AG10803 (cell line): Measurements from ENCODE around the gene IRF4.

Experiments used
- DNase-seq: peaks from one replicate; pipeline ENCODE4 v3.0.0; 2010; ENCODE audit warnings: low read depth
- H3K4me3 ChIP-seq: 2 replicates; pipeline ENCODE4 v1.5.1; 2011; ENCODE audit warnings: mild to moderate bottlenecking, low read length, control low read depth
- CTCF ChIP-seq: conservative IDR thresholded peaks from 2 replicates; pipeline ENCODE4 v1.5.1; 2011; ENCODE audit warnings: mild to moderate bottlenecking, low read length, control low read depth, inconsistent platforms

Gene IRF4

GRCh38 chr6:390914-391558 lies 516 bp upstream of the IRF4 start:
- no peak for TF ChIP-seq CTCF
- H3K4me3 ChIP-seq, result no peak overlapping the region; the same call in 1 of the 2 replicates
- DNase-seq, result no peak

- no peak for TF ChIP-seq CTCF
- no peak for DNase-seq
- H3K4me3 ChIP-seq, result no peak overlapping the region
Observed at GRCh38 chr6:392441-393390, 1.2 kb downstream of the IRF4 start.

GRCh38 chr6:393391-394221 lies 2.1 kb downstream of the IRF4 start:
- TF ChIP-seq CTCF, result no peak
- no peak overlapping the region for H3K4me3 ChIP-seq
- DNase-seq, result no peak

GRCh38 chr6:394641-395289 lies 3.2 kb downstream of the IRF4 start:
- DNase-seq, result no peak
- no peak overlapping the region for H3K4me3 ChIP-seq
- TF ChIP-seq CTCF, result no peak

GRCh38 chr6:395432-396125 lies 4.0 kb downstream of the IRF4 start:
- no peak for TF ChIP-seq CTCF
- H3K4me3 ChIP-seq, result no peak overlapping the region
- no peak for DNase-seq

- TF ChIP-seq CTCF, result no peak
- DNase-seq, result no peak
- no peak overlapping the region for H3K4me3 ChIP-seq
Observed at GRCh38 chr6:396126-396520, 4.6 kb downstream of the IRF4 start.
